ENCODE measurements around the gene FRMPD1. TPM values are rescaled to one million over a fixed set of nuclear protein-coding genes. Genes with fewer than 3 reads are reported as not detected.
"Not testable (repeated sequence)": the region's sequence is repeated elsewhere in the genome, so short reads cannot be mapped to it uniquely, and the experiment has no call there.

Gene FRMPD1, protein sequence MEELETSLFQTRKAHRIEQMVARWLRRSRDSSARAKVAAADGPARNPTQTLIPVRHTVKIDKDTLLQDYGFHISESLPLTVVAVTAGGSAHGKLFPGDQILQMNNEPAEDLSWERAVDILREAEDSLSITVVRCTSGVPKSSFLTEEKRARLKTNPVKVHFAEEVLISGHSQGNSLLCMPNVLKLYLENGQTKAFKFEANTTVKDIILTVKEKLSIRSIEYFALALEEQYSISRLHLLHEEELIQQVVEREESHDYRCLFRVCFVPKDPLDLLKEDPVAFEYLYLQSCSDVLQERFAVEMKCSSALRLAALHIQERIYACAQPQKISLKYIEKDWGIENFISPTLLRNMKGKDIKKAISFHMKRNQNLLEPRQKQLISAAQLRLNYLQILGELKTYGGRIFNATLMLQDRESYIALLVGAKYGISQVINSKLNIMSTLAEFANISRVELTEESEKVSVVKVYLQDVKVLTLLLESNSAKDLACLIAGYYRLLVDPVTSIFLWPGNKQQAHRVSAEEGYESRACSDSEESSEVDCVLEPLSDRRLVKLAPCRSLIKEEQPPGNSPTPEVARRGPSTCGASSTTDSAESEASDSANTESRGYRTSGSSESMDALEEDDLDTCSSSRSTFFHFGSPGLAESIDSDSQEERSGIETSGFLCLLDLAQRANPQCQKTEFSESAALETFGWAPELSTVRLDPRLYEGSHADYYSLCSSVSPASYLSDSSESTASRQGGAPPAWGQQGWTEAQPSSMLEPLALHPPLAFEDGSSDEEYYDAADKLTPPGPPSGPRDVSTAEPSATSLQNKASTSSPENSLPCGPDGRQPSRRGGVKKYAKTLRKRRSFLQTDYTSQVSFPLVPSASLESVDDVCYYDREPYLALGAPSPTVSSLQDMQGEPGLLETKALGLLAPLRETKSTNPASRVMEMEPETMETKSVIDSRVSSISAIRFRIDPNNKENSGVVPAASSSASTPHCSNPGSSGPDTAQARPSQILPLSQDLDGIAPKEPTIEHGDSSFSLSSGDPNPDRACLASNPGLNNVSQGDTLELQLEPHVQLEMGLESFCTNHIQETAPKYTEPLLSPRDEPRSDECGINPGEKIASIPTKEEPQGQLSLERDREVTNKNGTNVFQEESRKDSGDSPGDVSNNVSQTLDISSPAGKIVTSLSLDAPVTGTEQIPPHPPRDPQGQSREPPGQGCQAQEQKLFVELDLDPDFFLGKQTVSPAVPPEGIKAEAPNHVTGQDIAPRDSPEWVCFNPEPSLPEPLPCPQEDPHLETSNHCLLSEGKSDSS (N-terminal part only)
- not detected in 2 replicates for total RNA-seq (2014; rRNA removed; shearing (Covaris generic))

GRCh38 chr9:37650873-37651768, at the start of gene FRMPD1:
Gene FRMPD1 (plus strand): TSS chr9:37650954. CDS start chr9:37692642, 41,688 bp downstream.
- peak; percentile 41 for DNase-seq (ENCODE audit: low read depth)

- DNase-seq (ENCODE audit: low read depth): not testable (repeated sequence)
These were observed 48.7 kb upstream of the FRMPD1 start for GRCh38 chr9:37602061-37602460.

- no peak for DNase-seq (ENCODE audit: low read depth)
These were observed 47.9 kb upstream of the FRMPD1 start for GRCh38 chr9:37602817-37603216.

GRCh38 chr9:37604296-37604695, 46.5 kb upstream of the FRMPD1 start:
- DNase-seq (ENCODE audit: low read depth): no peak

DNA sequence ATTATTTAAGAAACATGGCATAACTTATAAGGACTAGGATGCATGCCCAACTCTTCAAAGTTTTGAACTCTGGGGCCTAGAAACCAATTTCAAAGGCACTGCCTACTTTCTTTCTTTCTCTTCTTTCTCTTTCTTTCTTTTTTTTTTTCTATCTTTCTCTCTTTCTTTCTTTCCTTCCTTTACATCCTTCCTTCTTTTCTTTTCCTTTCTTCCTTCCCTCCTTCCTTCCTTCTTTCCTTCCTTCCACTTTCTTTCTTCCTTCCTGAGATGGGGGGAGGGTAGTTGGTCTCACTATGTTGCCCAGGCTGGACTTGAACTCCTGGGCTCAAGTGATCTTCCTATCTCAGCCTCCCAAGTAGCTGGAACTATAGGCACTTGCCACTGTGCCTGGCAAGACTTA, 42.5 kb upstream of the FRMPD1 start:
- no peak for DNase-seq (ENCODE audit: low read depth)

- no peak for DNase-seq (ENCODE audit: low read depth)
These were observed 40.9 kb upstream of the FRMPD1 start for GRCh38 chr9:37609735-37610397.

- DNase-seq (ENCODE audit: low read depth): no peak
These were observed 39.7 kb upstream of the FRMPD1 start for GRCh38 chr9:37611014-37611413.

DNA sequence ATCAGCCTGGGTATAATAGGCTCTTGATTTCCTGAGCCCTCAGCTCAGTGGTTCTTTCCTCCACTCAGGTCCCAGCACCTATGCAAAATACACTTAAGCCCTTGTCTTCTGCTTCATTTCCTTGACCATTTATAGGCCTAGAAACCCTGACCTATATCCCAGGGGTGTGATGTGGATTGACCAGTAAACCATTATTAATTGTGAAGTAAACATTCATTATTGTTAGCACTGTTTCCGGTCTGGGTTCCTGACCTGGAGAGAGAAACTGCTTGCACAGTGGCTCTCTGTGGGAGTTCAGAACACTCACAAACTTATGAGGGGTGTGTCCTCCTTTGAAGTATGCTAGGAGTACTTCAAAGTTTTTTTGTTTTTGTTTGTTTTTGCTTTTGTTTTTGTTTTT, 38.8 kb upstream of the FRMPD1 start:
- no peak for DNase-seq (ENCODE audit: low read depth)

DNA sequence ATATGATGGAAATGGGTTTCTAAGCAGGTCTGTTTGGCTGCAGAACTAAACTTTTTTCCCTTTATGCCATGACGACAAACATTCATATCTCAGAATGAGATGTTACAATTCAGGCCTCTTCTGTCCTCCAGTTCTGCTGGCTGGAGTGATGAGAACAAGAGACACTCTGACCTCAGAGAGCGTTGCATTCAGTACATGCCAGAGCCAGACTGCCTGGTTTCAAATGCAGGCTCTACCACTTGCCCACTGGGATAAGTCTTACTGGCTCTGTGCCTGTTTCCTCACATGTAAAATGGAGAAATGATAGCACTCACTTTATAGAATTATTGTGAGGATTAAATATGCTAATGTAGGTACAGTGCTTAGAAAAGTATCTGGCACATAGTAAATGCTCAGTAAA, 33.6 kb upstream of the FRMPD1 start:
- no peak for DNase-seq (ENCODE audit: low read depth)

DNA sequence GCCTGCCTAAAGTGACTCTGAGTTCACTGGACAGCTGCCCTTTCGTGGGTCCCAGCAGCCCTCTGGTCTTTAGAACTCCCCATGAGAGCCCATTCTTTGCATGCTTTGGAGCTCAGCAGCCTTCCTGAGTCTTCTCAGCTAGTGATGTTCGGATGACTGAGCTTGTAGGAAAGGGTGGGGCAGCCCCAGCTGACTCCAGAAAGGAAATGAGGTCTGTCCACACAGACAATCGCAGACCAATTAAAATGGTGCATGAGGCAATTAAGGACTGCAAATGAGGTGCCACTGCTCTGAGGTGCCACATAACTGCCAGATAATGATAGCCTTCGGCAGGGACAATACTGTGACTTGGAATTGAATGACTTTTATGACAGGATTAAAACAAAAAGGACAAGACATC, 32.9 kb upstream of the FRMPD1 start:
- no peak for DNase-seq (ENCODE audit: low read depth)

- DNase-seq (ENCODE audit: low read depth): no peak
These were observed 31.9 kb upstream of the FRMPD1 start for GRCh38 chr9:37618817-37619216.

GRCh38 chr9:37619806-37620205, 30.9 kb upstream of the FRMPD1 start:
- DNase-seq (ENCODE audit: low read depth): no peak

DNA sequence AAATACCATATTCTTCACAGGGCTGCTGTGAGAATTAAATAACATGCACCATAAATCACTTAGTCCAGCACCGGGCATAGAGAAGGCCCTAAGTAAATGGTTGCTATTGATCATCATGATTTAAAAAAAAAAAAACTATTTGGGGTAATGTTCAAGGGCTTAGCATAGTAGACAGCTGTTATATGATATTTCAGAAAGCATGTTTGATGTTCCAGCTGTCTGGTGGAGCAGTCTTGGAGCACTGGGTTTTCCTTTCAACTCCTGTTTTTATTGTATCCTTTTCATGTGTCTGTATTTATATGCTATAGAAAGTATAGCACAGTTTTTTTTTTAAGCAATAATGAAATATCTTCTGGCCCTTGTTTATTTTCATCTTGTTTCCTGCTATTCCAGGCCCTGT, 30.4 kb upstream of the FRMPD1 start:
- no peak for DNase-seq (ENCODE audit: low read depth)

DNA sequence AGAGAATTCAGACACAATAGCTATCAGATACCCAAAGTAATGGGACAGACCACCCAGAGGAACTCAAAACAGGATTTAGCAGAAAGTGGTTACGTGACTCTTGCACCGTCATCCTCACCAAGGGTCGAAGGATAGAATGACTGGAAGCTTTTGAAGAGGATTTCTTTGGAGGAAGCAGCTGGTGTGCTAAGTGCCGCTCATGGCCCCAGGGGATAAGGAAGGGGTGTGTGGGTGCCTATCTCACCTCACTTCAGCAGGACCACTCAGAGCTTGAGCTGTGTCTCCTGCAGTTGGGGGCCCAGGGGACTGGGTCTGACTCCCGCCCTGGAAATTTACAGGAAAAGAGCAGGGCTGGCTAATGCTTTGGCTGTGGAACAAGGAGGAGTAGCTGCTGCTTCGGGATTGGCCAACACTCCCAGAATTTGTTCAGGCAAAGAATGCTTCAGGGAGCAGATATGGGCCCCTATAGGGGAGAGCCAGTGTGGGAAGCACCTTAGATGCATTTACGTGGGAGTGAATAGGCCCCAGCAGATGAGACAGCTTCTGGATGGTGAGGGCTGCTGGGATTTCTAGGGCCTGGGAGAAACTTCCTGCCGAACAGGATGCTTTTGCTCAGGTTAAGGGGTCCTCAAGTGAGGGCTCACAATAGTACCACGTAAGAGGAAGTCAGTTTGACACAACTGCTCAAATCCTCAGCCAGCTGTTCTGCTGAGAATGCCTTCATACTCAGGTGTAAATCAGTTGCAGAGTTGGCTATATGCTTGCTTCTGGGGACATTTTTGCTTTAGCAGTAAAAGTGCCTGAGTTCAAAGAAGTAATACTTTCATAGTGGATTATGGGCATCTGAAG, 29.3 kb upstream of the FRMPD1 start:
- no peak for DNase-seq (ENCODE audit: low read depth)

DNA sequence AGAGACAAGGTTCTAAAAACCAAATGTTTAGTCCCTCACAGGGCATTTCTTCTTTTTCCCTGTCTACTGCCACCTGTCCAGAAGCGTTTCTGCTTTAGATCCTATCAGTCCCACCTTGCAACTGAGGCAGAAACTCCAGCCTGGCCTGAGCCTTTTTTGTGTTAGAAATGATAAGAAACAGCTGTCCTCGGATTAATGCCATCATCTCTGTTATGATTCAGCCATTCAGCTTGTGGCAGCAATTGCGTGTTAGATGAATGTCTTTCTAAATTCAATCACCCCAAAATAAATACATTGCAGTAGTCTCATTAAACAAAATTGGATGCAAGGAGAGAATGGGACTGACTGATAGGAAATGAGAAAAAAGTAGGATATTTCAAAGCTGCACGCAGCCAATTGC, 28.3 kb upstream of the FRMPD1 start:
- DNase-seq (ENCODE audit: low read depth): no peak

DNA sequence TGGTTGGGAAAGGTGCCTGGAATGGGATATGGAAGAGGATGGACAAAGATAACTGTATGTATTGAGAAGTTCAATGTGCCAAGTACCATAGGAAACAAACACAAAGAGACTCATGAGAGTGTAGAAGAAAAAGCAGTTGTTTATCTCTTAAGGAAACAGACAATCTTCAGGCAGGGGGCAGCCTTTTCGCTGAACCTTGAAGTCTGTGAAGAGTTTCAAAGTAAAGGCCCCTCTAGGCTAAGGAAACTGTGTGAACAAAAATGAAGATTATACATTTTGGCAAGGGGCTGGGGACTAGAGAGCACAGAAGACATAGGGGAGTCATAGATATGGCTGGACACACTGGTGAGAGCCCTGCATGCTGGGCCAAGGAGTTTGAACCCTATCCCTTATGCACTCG, 27.5 kb upstream of the FRMPD1 start:
- no peak for DNase-seq (ENCODE audit: low read depth)

- DNase-seq (ENCODE audit: low read depth): no peak
These were observed 26.7 kb upstream of the FRMPD1 start for GRCh38 chr9:37624073-37624472.

DNA sequence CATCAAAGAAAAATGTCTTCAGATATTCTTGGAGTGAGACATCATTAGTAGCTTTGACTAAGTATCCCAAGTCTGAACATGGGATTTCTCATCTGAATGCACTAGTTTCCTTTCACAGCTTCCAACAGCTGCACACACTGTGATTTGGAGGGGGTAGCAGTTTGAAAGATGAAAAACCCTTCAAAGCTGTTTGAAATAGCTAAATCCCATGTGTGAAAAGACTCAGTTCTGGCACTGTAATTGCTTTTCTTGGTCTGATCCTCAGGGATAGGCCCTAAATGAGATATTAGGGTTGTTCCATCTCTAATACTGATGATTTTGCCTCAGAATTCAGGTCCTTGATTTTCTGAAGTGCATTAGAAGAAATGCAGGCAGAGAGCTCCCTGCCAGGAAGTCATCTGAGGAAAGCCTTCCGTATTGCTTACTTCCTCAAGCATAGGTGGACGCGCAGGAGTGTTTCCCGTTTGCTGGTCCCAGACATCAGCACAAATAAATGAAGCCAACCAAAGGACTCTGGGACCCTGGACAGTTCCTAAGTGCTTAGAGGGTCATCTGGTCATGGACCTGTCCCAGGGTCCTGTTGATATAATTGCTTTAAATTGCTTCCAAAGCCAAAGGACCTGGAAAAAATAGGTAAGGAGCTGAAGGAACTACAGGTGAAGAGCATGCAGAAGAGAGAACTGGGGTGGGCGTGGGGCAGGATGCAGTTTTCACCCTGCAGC, 25.6 kb upstream of the FRMPD1 start:
- DNase-seq (ENCODE audit: low read depth): no peak

- DNase-seq (ENCODE audit: low read depth): no peak
These were observed 25.0 kb upstream of the FRMPD1 start for GRCh38 chr9:37625758-37626147.

All from RPMI7951 (cell line).